ENCODE data around the gene NCKAP1. TPM values are rescaled to one million over a fixed set of nuclear protein-coding genes. Genes with fewer than 3 reads are reported as not detected.

NCKAP1 gene
- polyA plus RNA-seq, 1 donor = 127 TPM

GRCh38 chr2:182937870-182938269, 100.4 kb downstream of the NCKAP1 start:
- Histone ChIP-seq H3K27me3 (ENCODE audit: control insufficient read depth, insufficient read depth, low read length) (no peaks in the 10 kb centered on the region), H3K4me3 (ENCODE audit: low read length) (no peak overlapping the region), H3K36me3 (ENCODE audit: control insufficient read depth, insufficient read depth, low read length) (peaks cover 36% of the 10 kb centered on the region), H3K4me1 (ENCODE audit: control insufficient read depth, insufficient read depth, low read length) (no peaks in the 10 kb centered on the region), H3K9me3 (ENCODE audit: control insufficient read depth, low read depth, low read length) (no peaks in the 10 kb centered on the region), H3K27ac (ENCODE audit: low read length) (no peak overlapping the region)
- no peak for DNase-seq
- no CpG with 5 or more reads among the region's 3 CpGs for WGBS (ENCODE audit: insufficient coverage, low lambda C conversion rate)

GRCh38 chr2:182933629-182934028, 104.6 kb downstream of the NCKAP1 start:
- Histone ChIP-seq H3K36me3 (ENCODE audit: control insufficient read depth, insufficient read depth, low read length) (peaks cover 37% of the 10 kb centered on the region), H3K4me1 (ENCODE audit: control insufficient read depth, insufficient read depth, low read length) (no peaks in the 10 kb centered on the region), H3K27ac (ENCODE audit: low read length) (no peak overlapping the region), H3K9me3 (ENCODE audit: control insufficient read depth, low read depth, low read length) (no peaks in the 10 kb centered on the region), H3K4me3 (ENCODE audit: low read length) (no peak overlapping the region), H3K27me3 (ENCODE audit: control insufficient read depth, insufficient read depth, low read length) (no peaks in the 10 kb centered on the region)
- DNase-seq = no peak
- WGBS (ENCODE audit: insufficient coverage, low lambda C conversion rate) = no CpG with 5 or more reads among the region's 3 CpGs

- Histone ChIP-seq H3K27ac (ENCODE audit: low read length) (no peak overlapping the region), H3K36me3 (ENCODE audit: control insufficient read depth, insufficient read depth, low read length) (peaks cover 38% of the 10 kb centered on the region), H3K4me3 (ENCODE audit: low read length) (no peak overlapping the region), H3K9me3 (ENCODE audit: control insufficient read depth, low read depth, low read length) (no peaks in the 10 kb centered on the region), H3K27me3 (ENCODE audit: control insufficient read depth, insufficient read depth, low read length) (no peaks in the 10 kb centered on the region), H3K4me1 (ENCODE audit: control insufficient read depth, insufficient read depth, low read length) (no peaks in the 10 kb centered on the region)
- DNase-seq = no peak
Observed at GRCh38 chr2:182929972-182930371, 108.3 kb downstream of the NCKAP1 start.

GRCh38 chr2:182924306-182924705, 114.0 kb downstream of the NCKAP1 start:
- H3K4me3 ChIP-seq (ENCODE audit: low read length) = no peak overlapping the region
- no peaks in the 10 kb centered on the region for H3K9me3 ChIP-seq (ENCODE audit: control insufficient read depth, low read depth, low read length)
- no peaks in the 10 kb centered on the region for H3K27me3 ChIP-seq (ENCODE audit: control insufficient read depth, insufficient read depth, low read length)
- DNase-seq = no peak
- no peaks in the 10 kb centered on the region for H3K4me1 ChIP-seq (ENCODE audit: control insufficient read depth, insufficient read depth, low read length)
- H3K36me3 ChIP-seq (ENCODE audit: control insufficient read depth, insufficient read depth, low read length) = peaks cover 36% of the 10 kb centered on the region
- H3K27ac ChIP-seq (ENCODE audit: low read length) = no peak overlapping the region

GRCh38 chr2:182921234-182921633, 117.0 kb downstream of the NCKAP1 start:
- no peak for DNase-seq
- Histone ChIP-seq H3K9me3 (ENCODE audit: control insufficient read depth, low read depth, low read length) (no peaks in the 10 kb centered on the region), H3K27me3 (ENCODE audit: control insufficient read depth, insufficient read depth, low read length) (no peaks in the 10 kb centered on the region), H3K27ac (ENCODE audit: low read length) (no peak overlapping the region), H3K4me3 (ENCODE audit: low read length) (no peak overlapping the region), H3K36me3 (ENCODE audit: control insufficient read depth, insufficient read depth, low read length) (peaks cover 24% of the 10 kb centered on the region), H3K4me1 (ENCODE audit: control insufficient read depth, insufficient read depth, low read length) (no peaks in the 10 kb centered on the region)

- H3K27me3 ChIP-seq (ENCODE audit: control insufficient read depth, insufficient read depth, low read length) = no peaks in the 10 kb centered on the region
- no peak overlapping the region for H3K27ac ChIP-seq (ENCODE audit: low read length)
- whole genome bisulfite sequencing (ENCODE audit: insufficient coverage, low lambda C conversion rate) = no CpG with 5 or more reads among the region's 5 CpGs
- H3K36me3 ChIP-seq (ENCODE audit: control insufficient read depth, insufficient read depth, low read length) = peaks cover 27% of the 10 kb centered on the region
- no peaks in the 10 kb centered on the region for H3K9me3 ChIP-seq (ENCODE audit: control insufficient read depth, low read depth, low read length)
- DNase-seq = no peak
- H3K4me3 ChIP-seq (ENCODE audit: low read length) = no peak overlapping the region
- H3K4me1 ChIP-seq (ENCODE audit: control insufficient read depth, insufficient read depth, low read length) = no peaks in the 10 kb centered on the region
Observed at GRCh38 chr2:182920631-182921056, 117.6 kb downstream of the NCKAP1 start.

- H3K4me3 ChIP-seq (ENCODE audit: low read length) = no peak overlapping the region
- DNase-seq = no peak
- H3K27me3 ChIP-seq (ENCODE audit: control insufficient read depth, insufficient read depth, low read length) = no peaks in the 10 kb centered on the region
- H3K36me3 ChIP-seq (ENCODE audit: control insufficient read depth, insufficient read depth, low read length) = peaks cover 32% of the 10 kb centered on the region
- no peak overlapping the region for H3K27ac ChIP-seq (ENCODE audit: low read length)
- no peaks in the 10 kb centered on the region for H3K9me3 ChIP-seq (ENCODE audit: control insufficient read depth, low read depth, low read length)
- WGBS (ENCODE audit: insufficient coverage, low lambda C conversion rate) = no CpG with 5 or more reads among the region's 7 CpGs
- no peaks in the 10 kb centered on the region for H3K4me1 ChIP-seq (ENCODE audit: control insufficient read depth, insufficient read depth, low read length)
Observed at GRCh38 chr2:182920089-182920488, 118.2 kb downstream of the NCKAP1 start.

- WGBS (ENCODE audit: insufficient coverage, low lambda C conversion rate) = no CpG with 5 or more reads among the region's 1 CpG
- no peak overlapping the region for H3K27ac ChIP-seq (ENCODE audit: low read length)
- DNase-seq = no peak
- H3K9me3 ChIP-seq (ENCODE audit: control insufficient read depth, low read depth, low read length) = no peaks in the 10 kb centered on the region
- no peak overlapping the region for H3K4me3 ChIP-seq (ENCODE audit: low read length)
- H3K36me3 ChIP-seq (ENCODE audit: control insufficient read depth, insufficient read depth, low read length) = peaks cover 37% of the 10 kb centered on the region
- H3K4me1 ChIP-seq (ENCODE audit: control insufficient read depth, insufficient read depth, low read length) = no peaks in the 10 kb centered on the region
- H3K27me3 ChIP-seq (ENCODE audit: control insufficient read depth, insufficient read depth, low read length) = no peaks in the 10 kb centered on the region
Observed at GRCh38 chr2:182918961-182919652, 119.2 kb downstream of the NCKAP1 start.

GRCh38 chr2:182917924-182918323, 120.3 kb downstream of the NCKAP1 start:
- no peaks in the 10 kb centered on the region for H3K9me3 ChIP-seq (ENCODE audit: control insufficient read depth, low read depth, low read length)
- no peaks in the 10 kb centered on the region for H3K4me1 ChIP-seq (ENCODE audit: control insufficient read depth, insufficient read depth, low read length)
- DNase-seq = no peak
- peaks cover 35% of the 10 kb centered on the region for H3K36me3 ChIP-seq (ENCODE audit: control insufficient read depth, insufficient read depth, low read length)
- H3K27me3 ChIP-seq (ENCODE audit: control insufficient read depth, insufficient read depth, low read length) = no peaks in the 10 kb centered on the region
- no peak overlapping the region for H3K27ac ChIP-seq (ENCODE audit: low read length)
- no peak overlapping the region for H3K4me3 ChIP-seq (ENCODE audit: low read length)

GRCh38 chr2:182916417-182916816, 121.8 kb downstream of the NCKAP1 start:
- WGBS (ENCODE audit: insufficient coverage, low lambda C conversion rate) = 100% methylated on average over 1 of the region's 2 CpGs
- H3K27me3 ChIP-seq (ENCODE audit: control insufficient read depth, insufficient read depth, low read length) = no peaks in the 10 kb centered on the region
- H3K36me3 ChIP-seq (ENCODE audit: control insufficient read depth, insufficient read depth, low read length) = peaks cover 33% of the 10 kb centered on the region
- no peaks in the 10 kb centered on the region for H3K4me1 ChIP-seq (ENCODE audit: control insufficient read depth, insufficient read depth, low read length)
- H3K9me3 ChIP-seq (ENCODE audit: control insufficient read depth, low read depth, low read length) = no peaks in the 10 kb centered on the region
- H3K27ac ChIP-seq (ENCODE audit: low read length) = no peak overlapping the region
- DNase-seq = no peak
- H3K4me3 ChIP-seq (ENCODE audit: low read length) = no peak overlapping the region

Measured in large intestine (tissue), 3 donors.